OCI-LY7 (cell line): ENCODE measurements around the gene PAN3.

ENCODE experiments used
- EZH2phosphoT487 ChIP-seq: fragments of 200-600 bp; sonication (generic); IDR thresholded peaks from 2 replicates; pipeline ENCODE4 v1.6.1; 2018; ENCODE audit warnings: low read depth, borderline replicate concordance, mild to moderate bottlenecking, mixed run types, antibody characterized with exemption, low read length, moderate library complexity, mixed read lengths
- TF ChIP-seq, protein P1 (sequence below): fragments of 200-600 bp; sonication (generic); conservative IDR thresholded peaks from 2 replicates; pipeline ENCODE4 v1.5.1; 2014; ENCODE audit warnings: mild to moderate bottlenecking, antibody characterized with exemption, low read length, moderate library complexity, mixed read lengths

DNA sequence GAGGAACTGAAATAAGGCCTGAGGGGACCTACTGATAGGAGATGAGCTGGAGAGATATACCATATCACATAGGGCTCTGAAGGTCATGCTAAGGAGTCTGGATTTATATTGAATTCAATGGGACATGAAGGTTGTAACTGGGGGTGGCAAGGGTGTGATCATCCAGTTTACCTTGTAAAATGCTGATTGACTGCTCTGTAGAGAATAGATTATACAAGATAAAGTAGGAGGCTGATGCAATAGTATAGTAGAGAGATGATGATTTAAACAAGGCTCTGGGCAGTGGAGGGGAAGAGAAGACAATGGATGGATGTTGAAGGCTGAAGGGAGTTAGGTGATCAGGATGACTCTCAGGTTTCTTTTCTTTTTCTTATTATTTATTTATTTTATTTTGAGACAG is 18.0 kb upstream of the PAN3 start:
- TF ChIP-seq, protein P1, sequence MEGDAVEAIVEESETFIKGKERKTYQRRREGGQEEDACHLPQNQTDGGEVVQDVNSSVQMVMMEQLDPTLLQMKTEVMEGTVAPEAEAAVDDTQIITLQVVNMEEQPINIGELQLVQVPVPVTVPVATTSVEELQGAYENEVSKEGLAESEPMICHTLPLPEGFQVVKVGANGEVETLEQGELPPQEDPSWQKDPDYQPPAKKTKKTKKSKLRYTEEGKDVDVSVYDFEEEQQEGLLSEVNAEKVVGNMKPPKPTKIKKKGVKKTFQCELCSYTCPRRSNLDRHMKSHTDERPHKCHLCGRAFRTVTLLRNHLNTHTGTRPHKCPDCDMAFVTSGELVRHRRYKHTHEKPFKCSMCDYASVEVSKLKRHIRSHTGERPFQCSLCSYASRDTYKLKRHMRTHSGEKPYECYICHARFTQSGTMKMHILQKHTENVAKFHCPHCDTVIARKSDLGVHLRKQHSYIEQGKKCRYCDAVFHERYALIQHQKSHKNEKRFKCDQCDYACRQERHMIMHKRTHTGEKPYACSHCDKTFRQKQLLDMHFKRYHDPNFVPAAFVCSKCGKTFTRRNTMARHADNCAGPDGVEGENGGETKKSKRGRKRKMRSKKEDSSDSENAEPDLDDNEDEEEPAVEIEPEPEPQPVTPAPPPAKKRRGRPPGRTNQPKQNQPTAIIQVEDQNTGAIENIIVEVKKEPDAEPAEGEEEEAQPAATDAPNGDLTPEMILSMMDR: no peak
- no peak for TF ChIP-seq EZH2phosphoT487
